ENCODE results near the gene SULF2.

- TF ChIP-seq POLR2AphosphoS5 (IDR thresholded peaks at IDR 0.05; ENCODE audit: low read depth, low read length) (no peak), REST (IDR thresholded peaks at IDR 0.05; ENCODE audit: low read depth) (no peak), CTCF (IDR thresholded peaks at IDR 0.05 in 2 of 3, conservative IDR thresholded peaks at IDR 0.05 in 1 of 3; ENCODE audit: borderline replicate concordance in 1 of 3, insufficient read depth in 1 of 3, low read depth in 2 of 3, low read length in 2 of 3) (no peak), MAX (IDR thresholded peaks at IDR 0.05) (no peak), EZH2phosphoT487 (IDR thresholded peaks at IDR 0.05; ENCODE audit: borderline replicate concordance) (no peak)
Measured at GRCh38 chr20:47815416-47815806, 30.1 kb upstream of the SULF2 start.
